AG20443 (cell line): ENCODE measurements around the gene KIF26B.
A peak's percentile ranks its signal among the peaks of the same experiment; 100 is the strongest.
"Not testable (repeated sequence)": the region's sequence is repeated elsewhere in the genome, so short reads cannot be mapped to it uniquely, and the experiment has no call there.

ENCODE experiments used
- DNase-seq: peaks from one replicate; pipeline ENCODE4 v3.0.0; 2012; ENCODE audit warnings: low spot score, mixed read lengths

KIF26B gene

DNA sequence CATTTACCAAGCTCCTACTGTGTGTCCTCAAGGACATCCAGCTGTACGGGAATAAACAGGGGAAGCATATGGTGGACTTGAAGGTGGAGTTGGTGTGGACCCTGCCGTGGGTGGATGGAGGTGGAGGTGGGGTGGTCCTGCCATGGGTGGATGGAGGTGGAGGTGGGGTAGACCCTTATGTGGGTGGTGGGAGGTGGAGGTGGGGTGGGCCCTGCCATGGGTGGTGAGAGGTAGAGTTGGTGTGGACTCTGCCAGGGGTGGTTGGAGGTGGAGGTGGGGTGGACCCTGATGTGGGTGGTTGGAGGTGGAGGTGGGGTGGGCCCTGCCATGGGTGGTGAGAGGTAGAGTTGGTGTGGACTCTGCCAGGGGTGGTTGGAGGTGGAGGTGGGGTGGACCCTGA, 169.0 kb downstream of the KIF26B start:
- not testable (repeated sequence) for DNase-seq

GRCh38 chr1:245325922-245326795, 171.4 kb downstream of the KIF26B start:
- DNase-seq: no peak

DNA sequence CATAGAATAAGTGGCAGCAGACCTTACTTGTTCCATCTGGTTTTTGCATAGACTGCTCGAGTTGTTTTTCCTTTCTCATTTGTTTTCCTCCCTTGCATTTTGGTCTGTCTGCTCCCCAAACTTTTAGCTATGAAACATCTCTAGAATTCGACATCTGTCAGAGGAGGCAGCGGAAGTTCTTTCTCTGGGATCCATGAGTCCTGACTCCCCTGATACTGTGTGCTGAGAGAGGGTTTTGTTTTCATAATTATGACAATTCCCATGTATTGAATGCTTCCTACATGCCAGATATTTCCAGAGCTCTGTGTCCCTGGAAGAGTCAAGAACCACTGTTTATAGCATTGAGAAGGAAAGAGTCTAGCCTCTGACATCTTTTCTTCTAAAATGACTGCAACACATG, 172.6 kb downstream of the KIF26B start:
- DNase-seq: no peak

DNA sequence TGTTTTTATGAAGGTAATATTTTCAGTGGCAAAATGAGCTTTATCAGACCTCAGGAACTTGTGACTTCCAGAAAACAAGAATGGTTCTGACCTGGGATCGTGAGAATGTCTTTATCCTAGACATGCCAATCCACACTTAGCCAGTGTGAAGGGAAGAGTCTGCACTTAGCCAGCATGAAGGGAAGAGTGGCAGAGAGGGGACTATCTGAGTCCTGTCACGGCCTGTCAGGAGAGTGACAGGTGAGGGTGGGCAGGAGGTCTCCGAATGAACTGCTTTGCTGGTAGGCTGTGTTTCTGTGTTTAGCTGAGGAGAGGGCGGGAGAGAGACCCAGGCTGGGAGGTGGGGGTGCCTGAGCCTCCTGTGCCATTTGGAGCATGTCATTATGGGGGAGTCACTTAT, 173.1 kb downstream of the KIF26B start:
- DNase-seq: no peak

- no peak for DNase-seq
Measured at GRCh38 chr1:245330951-245331350, 176.2 kb downstream of the KIF26B start.

- no peak for DNase-seq
Measured at GRCh38 chr1:245332085-245332484, 177.3 kb downstream of the KIF26B start.

DNA sequence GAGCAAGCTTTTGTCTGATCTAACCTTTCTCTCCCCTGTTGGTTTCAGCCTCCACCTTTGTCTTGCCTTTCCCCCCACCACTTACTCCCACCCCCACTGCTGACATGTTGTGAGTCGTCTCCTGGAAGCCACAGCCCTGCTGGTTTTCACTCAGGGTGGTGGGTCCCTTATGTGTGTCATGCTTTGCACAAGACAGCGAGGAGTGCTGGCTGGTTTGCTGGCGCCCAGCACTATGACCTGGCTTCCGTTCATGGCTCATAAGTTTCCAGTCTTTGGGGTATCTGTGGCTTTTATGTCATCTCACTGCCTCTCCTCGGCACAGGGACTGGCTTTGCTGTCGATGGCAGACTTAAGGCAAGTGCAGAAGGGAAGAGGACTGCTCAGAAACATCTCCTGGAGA, 177.7 kb downstream of the KIF26B start:
- peak; percentile 20 for DNase-seq

GRCh38 chr1:245334235-245334634, 179.4 kb downstream of the KIF26B start:
- DNase-seq: no peak

DNA sequence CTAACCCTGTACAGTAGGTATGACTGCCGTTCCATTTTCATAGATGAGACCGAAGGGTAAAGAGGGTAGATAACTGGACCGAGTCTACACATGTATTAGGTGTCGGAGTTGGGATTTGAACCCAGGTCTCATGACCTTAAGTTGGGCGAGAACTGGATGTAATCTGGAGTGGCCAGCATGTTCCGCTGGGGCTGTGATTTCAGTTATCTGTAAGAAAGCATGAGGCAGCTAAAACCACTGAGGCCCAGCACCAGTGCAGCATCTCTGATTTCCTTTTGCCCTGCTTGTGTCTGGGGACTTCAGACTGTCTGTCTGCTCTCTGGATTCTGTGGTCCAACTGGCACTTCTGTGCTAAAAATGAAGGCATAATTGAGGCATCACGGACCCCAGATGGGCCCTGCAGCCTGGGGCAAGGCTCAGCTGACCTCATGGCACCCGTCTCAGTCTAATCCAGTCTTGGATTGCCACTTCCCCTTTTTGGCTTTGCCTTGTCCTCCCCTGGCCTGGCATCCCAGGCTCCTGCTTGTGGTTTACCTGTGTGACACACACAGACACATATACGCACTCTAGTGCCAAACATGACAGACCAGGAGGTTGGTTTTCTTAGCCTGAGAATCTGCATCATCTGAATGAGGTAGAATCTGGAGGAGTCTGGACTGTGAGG, 180.2 kb downstream of the KIF26B start:
- no peak for DNase-seq

GRCh38 chr1:245335684-245336083, 180.9 kb downstream of the KIF26B start:
- not testable (repeated sequence) for DNase-seq

GRCh38 chr1:245336149-245336983, 181.6 kb downstream of the KIF26B start:
- DNase-seq: no peak

GRCh38 chr1:245336984-245337355, 182.2 kb downstream of the KIF26B start:
- not testable (repeated sequence) for DNase-seq

- no peak for DNase-seq
Measured at GRCh38 chr1:245337829-245338484, 183.2 kb downstream of the KIF26B start.

GRCh38 chr1:245338485-245338877, 183.7 kb downstream of the KIF26B start:
- no peak for DNase-seq

- no peak for DNase-seq
Measured at GRCh38 chr1:245341743-245342142, 187.0 kb downstream of the KIF26B start.

DNA sequence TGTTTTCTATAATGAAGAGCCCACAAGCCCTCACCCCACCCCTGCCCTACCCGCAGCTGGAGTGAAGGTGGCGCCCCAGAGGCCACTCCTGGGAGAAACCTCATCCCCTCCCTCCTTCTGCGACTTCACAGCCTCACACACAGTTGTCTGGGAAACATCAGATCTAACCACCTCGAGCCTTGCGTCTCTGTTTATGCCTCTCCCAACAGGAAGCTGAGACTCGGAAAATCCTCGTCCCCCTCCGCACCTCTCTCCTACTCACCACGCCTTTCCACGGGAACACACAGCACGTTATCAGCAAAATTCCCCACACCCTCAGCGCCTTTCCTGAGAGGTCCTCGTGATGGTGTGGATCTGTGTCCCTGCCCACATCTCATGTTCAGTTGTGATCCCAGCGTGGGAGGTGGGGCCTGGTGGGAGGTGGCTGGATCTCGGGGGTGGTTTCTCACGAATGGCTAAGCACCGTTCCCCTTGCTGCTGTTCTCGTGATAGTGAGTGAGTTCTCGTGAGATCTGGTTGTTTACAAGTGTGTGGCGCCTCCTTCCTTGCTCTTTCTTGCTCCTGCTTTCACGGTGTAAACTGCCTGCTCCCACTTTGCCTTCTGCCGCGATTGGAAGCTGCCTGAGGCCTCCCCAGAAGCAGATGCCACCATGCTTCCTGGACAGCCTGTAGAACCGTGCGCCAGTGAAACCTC, 190.6 kb downstream of the KIF26B start:
- no peak for DNase-seq

DNA sequence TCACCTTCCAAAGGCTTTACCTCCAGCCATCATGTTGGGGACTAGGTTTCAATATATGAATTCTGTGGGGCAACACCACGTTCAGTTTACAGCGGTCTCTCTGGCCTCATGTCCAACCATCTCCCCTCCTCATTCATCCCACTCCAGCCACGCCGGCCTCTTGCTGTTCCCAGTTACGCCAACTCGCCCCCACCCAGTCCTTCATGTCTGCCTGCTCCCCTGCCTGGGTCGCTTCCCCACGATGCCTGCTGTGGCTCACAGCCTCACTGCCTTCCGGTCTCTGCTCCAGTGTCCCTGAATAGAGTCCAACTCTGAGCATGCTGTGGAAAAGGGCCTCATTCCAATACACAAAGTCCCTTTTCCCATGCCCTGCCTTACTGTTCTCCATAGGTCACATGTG, 193.8 kb downstream of the KIF26B start:
- DNase-seq: no peak

GRCh38 chr1:245353411-245353810, 198.6 kb downstream of the KIF26B start:
- DNase-seq: no peak

- DNase-seq: no peak
Measured at GRCh38 chr1:245353915-245354775, 199.4 kb downstream of the KIF26B start.

DNA sequence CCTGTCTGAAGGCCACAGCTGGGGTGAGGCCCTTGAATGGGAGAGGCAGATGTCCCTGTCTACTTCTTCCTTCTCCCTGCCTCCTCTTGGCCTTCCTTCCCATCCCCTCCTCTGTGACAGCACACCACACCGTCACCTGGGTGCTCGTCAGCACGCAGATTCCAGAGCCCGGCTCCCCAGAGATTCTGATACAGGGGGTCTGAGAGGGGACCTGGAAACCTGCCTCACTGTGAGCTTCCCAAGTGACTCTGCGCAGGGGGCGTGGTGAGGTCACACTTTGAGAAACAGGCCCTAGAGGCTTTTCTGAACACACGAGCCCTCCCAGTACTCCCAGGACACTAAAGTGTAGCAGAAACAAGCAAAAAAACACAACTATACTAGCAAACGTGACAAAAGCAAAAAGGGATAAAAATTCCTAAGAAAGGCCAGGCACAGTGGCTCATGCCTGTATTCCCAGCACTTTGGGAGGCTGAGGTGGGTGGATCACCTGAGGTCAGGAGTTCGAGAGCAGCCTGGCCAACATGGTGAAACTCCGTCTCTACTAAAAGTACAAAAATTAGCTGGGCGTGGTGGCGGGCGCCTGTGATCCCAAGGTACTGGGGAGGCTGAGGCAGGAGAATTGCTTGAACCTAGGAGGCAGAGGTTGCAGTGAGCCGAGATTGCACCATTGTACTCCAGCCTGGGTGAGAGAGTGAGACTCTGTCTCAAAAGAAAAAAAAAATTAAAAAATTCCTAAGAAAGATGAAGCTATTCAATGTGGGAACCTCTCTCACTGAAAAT, 201.3 kb downstream of the KIF26B start:
- not testable (repeated sequence) for DNase-seq
